H1 (cell line): Measurements from ENCODE around the gene ZNF785.

Experiments used
- CTCF ChIP-seq, 3 experiments: IDR thresholded peaks; 1 replicate in 2 of 3; 2 replicates in 1 of 3; pipeline versions ENCODE4 v1.5.1 to v1.6.1; 2011; ENCODE audit warnings: low read length in 3 of 3, mild to moderate bottlenecking in 3 of 3, inconsistent platforms in 2 of 3, low read depth in 1 of 3, moderate library complexity in 1 of 3; ENCODE audit not compliant: insufficient read depth in 1 of 3; ENCODE audit errors: control extremely low read depth in 1 of 3
- JUN ChIP-seq: IDR thresholded peaks from 2 replicates; pipeline ENCODE4 v1.6.1; 2011; ENCODE audit warnings: low read depth, mild to moderate bottlenecking, improper control_type of control experiment, low read length
- KDM1A ChIP-seq: fragments of 200-600, 300-600 bp; sonication (generic); IDR thresholded peaks from 2 replicates; pipeline ENCODE4 v1.7.1; 2016; ENCODE audit warnings: mild to moderate bottlenecking, low read length, borderline replicate concordance

- no peak for TF ChIP-seq KDM1A
- no peak for TF ChIP-seq JUN
- no peak for TF ChIP-seq CTCF (IDR thresholded peaks at IDR 0.05; ENCODE audit: control extremely low read depth in 1 of 3, insufficient read depth in 1 of 3, low read depth in 1 of 3, low read length in 3 of 3)
These were observed 24.2 kb downstream of the ZNF785 start for GRCh38 chr16:30561089-30561816.
